ENCODE data around the gene HS6ST1.

GRCh38 chr2:128285329-128285931 lies 33.2 kb downstream of the HS6ST1 start:
- TF ChIP-seq POLR2A (IDR thresholded peaks at IDR 0.05; ENCODE audit: low read depth, low read length) = no peak
- TF ChIP-seq TAF1 (IDR thresholded peaks at IDR 0.05; ENCODE audit: borderline replicate concordance, low read depth, low read length) = no peak
